Islet precursor cell (in vitro differentiated cells): ENCODE data around the gene ALDH3B1.

Source experiments
- DNase-seq: peaks from one replicate; pipeline ENCODE4 v3.0.0-alpha.2; 2018

Gene ALDH3B1

DNA sequence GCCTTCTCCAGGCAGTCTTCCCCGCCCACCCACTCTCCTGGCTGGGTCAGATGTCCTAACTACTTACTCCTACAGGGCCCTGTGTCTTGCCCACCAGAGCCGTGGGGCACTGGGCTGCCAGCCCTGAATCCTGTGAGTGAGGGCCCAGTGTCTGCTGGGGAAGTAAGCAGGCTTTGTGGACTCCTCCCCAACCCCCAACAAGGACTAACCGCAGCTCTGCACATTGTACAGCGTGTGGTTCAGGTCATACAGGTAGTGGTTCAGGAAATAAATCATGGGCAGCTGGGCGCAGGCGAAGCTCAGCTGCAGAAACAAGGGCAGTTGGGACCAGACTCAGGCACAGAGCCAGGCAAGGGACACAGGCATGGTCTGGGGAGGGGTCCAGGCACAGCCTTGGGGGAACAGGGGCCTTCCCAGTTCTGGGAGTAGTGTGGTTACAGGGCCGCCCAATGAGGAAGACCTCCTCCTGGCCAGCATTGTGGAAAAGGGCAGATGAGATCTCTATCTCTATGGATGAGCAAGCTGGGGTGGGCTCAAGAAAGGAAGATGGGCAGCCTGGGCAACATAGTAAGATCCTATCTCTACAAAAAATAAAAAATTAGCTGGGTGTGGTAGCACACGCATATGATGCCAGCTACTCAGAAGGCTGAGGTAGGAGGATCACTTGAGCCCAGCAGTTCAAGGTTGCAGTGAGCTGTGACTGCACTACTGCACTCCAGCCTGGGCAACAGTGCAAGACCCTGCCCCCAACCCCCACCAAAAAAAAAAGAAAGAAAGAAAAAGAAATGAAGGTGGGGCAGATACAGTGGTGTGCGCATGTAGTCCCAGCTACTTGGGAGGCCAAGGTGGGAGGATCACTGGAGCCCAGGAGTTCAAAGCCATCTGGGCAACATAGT lies 11.7 kb upstream of the ALDH3B1 start:
- DNase-seq, result peak; percentile 47

GRCh38 chr11:67999201-67999629 lies 10.9 kb upstream of the ALDH3B1 start:
- DNase-seq, result no peak

DNA sequence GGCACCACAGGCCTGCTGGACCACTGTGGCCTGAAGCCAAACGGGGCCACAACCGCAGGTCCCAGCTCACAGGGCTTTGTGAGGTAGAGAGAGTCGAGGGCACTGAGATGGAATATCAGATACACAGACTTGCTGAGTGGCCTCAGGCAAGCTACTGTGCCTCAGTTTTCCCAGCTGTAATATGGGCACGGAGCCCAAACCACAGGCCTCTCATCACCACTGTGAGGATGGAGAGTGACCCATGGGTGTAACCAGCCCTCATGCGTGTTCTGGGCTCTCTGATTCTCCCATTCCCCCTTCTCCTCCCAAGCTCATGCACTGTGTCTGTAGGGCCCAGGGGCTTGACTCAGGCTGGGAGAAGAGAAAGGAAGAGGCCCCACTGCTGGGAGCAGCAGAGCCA lies 10.4 kb upstream of the ALDH3B1 start:
- no peak for DNase-seq

DNA sequence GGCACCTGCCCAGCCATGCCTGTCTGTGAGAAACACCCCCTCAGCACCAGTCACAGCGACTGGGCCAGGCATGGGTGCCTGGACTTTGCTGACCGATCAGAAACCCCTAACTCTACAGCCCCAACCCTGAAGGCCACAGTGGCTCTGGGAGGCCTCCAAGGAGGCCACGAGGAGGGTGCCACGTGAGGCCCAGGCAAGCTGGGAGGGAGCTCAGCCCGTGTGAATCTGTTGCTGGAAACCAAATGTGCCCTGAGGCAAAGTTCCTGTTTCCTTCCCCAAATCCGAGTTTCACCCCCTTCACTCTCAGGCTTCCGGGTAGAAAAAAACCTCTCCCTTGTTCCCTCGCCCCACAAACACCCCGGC lies 7.6 kb upstream of the ALDH3B1 start:
- no peak for DNase-seq

DNA sequence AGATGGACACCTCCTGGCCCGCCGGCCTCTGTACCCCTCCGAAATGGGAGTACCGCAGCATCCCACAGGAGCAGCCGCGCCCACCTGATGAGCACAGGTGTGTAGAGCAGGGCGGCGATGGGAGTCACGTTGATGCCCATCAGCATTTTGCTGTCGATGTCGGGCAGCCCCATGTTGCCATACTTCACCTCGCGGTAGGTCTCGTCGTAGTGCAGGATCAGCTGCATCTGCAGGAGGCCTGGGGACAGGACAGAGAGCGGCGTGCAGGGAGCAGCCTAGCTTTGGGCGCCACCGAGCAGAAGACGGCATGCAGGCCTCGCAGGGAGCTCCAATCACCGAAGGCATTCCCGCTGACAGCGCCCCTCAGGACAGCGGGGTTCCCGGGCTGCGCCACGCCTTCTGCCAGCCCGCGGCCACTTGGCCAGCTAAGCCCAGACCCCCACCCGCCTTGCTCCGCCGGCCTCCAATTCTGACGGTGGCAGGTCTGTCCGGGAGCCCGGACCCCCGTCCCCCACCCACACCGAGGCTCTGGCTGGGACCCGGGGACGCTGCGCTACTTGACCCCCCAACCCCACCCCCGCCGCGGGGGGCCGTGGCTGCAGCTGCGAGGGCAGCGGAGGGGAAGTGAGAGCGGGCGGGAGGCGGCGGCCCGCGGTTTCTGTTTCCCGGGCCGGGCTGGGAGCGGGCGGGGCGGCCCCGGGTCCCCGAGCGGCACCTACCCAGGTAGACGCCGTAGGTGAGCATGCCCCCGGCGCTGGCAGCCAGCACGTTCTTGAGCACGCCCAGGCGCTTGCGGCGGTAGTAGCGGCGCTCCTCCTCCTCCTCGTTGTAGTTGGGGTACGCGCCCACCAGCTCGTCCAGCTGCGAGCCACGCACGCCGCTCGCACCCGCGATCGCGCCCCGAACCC lies 6.9 kb upstream of the ALDH3B1 start:
- DNase-seq, result peak; percentile 67

DNA sequence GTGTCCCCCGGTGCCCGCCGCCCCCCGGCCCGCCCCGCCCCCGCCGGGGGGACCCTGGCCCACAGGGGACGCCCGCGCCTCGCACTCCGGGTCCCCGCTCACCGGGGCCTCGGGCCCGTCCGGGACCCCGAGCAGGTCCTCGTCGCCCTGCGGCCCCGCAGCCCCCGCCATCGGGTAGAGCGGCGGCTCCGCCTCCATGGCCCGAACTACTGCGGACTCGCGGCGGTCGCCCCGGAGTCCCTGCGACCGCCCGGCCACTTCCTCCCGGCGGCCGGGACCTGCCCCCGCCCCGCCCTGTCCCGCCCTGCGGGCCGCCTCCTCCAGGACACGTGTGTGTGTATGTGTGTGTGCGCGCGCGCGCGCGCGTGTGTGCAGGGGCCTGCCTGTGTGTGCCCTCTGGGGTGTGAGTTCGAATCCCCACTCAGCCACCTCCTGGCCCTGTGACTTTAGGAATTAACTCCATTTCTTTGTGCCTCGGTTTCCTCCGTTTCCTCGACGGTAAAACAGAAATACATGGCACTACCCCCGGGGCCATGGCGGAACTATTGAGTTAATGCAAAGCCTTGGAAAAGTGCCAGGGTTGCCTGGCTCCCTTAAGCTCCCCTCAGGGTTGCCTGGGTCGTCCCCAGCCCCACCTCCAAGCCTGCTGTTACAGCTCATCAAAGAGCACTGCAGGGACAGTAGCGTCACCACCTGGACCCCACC lies 6.1 kb upstream of the ALDH3B1 start, which contains the start of gene UNC93B1:
TSS of gene UNC93B1 (minus strand) at position 252 of the 705 bp plus-strand sequence. CDS start at position 198, 54 bp downstream.
- DNase-seq, result peak; percentile 92

GRCh38 chr11:68004551-68005335 lies 5.4 kb upstream of the ALDH3B1 start:
- no peak for DNase-seq

DNA sequence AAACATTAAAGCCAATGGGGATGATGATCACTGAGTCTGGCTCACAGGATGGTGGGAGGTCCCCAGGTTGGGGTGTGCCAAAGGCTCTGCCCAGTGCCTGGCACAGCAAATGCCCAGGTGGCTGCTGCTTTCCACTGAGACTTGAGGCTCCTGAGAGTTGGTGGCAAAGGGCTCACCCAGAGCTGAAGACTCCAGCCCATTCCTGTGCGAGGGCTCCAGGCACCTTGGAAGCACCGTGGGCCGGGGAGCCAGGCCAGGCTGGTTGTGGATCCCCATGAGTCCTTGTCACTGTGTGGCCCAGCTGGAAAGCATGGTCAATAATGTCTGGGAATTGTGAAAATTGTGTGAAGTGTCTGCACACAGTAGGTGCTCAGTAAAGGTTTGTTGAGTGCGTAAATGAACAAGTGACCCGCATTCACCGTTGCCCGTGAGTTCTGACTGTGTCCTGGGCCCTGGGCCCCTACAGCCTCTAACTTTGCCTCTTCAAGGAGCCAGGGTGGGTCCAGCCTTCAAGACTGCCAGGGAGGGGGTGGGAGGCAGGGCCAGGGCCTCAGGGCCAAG lies 3.4 kb upstream of the ALDH3B1 start:
- no peak for DNase-seq

- DNase-seq, result no peak
Measured at GRCh38 chr11:68007498-68008380, 2.4 kb upstream of the ALDH3B1 start.

DNA sequence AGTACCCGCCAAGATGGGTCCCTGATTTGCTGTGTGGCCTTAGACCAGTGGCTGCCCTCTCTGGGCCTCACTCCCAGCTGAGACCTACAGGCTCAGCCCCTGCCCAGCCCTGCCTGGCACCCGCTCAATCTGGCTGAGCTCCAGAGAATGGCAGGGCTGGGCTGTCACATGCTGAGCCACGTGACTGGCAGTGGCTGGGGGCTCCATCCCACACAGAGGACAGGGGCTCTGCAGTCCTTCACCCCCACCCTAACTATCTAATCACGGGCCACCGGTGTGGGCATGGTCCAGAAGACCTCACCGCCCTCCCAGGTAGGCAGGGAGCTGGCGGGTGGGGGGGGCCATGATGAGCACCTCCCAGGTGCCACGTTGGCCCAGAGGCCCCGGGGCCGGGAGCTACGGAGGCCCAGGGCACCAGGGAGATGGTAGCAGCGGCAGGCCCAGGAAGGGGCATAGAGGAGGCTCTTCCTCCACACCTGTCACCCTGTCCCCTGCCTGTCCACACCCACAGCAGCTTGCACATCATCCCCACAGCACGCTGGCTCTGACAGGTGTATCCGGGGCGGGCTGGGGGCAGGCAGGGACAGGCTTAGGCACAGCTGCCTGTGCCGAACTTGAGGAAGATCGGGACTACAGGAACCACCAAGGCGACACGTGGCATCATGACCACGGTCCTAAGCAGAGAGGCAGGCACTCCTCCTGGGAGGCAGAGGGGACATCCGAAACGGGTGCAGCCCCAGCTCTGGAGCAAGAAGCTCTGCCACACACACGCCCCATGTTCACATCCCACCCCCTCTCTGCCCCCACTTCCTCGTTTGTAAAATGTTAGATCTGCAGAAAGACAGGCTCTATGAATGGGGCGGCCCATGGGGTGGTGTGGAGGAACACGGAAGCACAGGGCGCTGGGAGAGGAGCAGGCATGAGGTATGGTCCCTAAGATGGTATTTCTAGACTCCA lies 1.5 kb upstream of the ALDH3B1 start:
- DNase-seq, result no peak

- no peak for DNase-seq
Measured at GRCh38 chr11:68009391-68010089, 587 bp upstream of the ALDH3B1 start.

GRCh38 chr11:68011051-68011943 lies 1.2 kb downstream of the ALDH3B1 start:
- DNase-seq, result no peak

DNA sequence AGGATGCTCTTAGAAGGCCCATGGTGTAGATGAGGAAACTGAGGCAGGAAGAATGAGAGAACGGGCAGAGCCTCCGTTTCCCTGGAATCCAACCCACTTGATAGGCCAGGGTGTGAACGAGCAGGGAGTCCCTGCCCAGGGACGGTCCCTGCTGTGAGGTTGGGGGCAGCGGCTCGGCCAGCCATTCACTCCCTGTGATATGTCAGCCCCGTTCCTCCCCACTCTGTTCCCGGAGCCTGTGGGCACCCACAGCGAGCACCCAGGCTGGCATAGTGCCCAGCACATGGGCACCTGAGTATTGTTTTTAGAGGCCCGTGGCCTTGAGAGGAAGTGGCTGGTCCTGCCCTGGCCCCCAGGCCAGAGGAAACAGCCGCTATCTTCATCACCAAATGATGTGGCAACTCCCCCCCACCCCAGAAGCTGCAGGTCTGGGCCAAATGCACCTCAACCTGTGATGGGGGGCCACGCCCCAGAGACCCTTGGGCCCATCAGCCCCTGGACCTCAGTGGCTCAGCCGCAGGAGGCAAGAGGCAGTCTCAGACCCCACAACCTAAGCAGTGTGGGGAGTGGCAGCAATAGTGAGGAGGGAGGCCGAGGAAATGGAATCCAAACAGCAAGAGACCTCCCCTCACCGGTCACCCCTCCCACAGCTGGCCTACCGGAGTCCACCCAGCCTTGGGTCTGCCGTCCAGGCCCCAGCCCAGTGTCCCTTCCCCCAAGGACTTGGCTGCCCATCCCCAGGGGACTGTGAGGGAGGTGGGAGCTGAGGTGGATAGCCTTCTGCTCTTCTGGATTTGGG lies 2.1 kb downstream of the ALDH3B1 start:
- no peak for DNase-seq

DNA sequence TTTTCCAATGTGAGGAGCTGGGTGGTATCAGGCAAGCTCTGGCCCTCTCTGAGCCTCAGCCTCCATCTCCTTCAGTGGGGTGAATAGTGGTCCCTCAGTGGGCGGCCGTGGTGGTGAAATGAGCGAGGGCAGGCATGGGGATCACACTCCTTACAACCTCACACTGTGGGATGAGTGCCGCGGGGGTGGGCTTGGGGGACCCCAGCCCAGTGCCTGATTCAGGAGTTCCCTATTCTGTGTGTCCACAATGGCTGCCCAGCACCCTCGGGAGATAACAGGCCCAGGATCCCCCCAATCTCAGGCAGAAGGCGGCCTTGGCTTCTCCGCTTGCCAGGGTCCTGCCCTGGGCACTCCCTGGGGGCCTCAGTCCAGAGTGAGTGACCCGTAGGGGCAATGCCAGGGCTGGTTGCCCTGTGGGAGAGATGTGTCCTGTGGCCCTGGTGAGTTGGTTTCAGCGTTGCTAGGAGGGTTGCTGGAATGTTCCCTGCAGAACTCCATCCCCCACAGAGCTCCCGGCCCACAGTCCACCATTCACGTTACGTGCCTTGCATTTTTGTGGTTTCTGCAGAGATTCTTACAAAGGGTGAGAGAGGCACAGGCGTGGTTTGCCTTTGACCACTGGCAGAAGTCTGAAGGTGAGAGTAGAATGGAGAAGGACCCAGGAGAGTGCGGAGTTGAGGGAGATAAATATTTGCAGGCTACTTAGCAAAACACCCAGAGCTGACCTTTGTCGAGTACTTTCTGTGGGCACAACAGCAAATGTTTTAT lies 2.9 kb downstream of the ALDH3B1 start:
- peak; percentile 95 for DNase-seq

DNA sequence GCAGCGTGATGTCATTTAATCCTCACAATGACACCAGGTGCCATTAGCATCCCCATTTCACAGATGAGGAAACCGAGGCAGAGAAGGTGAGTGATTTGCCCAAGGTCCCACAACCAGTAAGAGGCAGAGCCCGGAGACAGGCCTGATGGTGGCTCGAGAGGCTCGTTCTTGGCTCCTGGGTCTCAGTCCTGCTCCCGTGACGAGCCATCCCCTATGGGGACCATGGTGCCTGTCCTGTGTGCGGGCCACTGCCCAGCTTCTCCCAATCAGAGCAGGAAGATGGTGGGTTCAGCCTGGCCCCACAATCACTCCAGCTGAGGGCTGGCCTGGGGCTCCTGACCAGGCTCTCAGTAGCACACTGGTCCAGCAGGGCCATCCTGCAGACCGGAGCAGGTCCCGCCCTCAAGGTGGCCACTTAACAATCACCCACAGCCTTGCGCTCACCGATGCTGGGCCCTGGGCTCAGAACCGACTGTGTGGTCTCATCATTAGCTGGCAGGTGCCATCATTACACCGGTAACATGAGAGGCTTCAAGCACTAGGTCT lies 3.6 kb downstream of the ALDH3B1 start:
- no peak for DNase-seq
